Measurements from ENCODE around the gene MRAS.

DNA sequence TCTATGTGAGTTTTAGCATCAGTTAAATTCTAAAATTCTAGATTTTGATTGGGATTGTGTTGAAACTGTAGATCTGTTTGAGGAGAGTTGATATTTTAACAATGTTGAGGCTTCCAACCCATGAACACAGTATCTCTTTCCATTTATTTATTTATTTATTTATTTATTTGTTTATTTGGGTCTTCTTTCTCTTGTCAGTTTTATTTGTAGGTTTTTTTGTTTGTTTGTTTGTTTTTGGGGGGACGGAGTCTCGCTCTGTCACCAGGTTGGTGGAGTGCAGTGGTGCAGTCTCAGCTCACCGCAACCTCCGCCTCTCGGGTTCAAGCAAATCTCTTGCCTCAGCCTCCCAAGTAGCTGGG, 25.3 kb downstream of the MRAS start:
- TF ChIP-seq POLR2A (IDR thresholded peaks at IDR 0.05), result no peak
- TF ChIP-seq, protein P1, sequence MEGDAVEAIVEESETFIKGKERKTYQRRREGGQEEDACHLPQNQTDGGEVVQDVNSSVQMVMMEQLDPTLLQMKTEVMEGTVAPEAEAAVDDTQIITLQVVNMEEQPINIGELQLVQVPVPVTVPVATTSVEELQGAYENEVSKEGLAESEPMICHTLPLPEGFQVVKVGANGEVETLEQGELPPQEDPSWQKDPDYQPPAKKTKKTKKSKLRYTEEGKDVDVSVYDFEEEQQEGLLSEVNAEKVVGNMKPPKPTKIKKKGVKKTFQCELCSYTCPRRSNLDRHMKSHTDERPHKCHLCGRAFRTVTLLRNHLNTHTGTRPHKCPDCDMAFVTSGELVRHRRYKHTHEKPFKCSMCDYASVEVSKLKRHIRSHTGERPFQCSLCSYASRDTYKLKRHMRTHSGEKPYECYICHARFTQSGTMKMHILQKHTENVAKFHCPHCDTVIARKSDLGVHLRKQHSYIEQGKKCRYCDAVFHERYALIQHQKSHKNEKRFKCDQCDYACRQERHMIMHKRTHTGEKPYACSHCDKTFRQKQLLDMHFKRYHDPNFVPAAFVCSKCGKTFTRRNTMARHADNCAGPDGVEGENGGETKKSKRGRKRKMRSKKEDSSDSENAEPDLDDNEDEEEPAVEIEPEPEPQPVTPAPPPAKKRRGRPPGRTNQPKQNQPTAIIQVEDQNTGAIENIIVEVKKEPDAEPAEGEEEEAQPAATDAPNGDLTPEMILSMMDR (IDR thresholded peaks at IDR 0.05), result no peak
